Activated naive CD8-positive, alpha-beta T cell treated with anti-CD3 and anti-CD28 coated beads for 36 hours (primary cell): ENCODE results near the gene HTT. TPM values are rescaled to one million over a fixed set of nuclear protein-coding genes. Genes with fewer than 3 reads are reported as not detected.

Experiments
- DNase-seq: peaks from one replicate; pipeline ENCODE4 v3.0.0; 2021
- H3K27ac Mint-ChIP-seq: one replicate; pipeline ENCODE4 v1.8.0; 2022; ENCODE audit warnings: mild to moderate bottlenecking, moderate library complexity, mixed read lengths
- H3K27me3 Mint-ChIP-seq: one replicate; pipeline ENCODE4 v1.8.0; 2022; ENCODE audit warnings: mild to moderate bottlenecking, mixed read lengths
- H3K36me3 Mint-ChIP-seq: one replicate; pipeline ENCODE4 v1.8.0; 2021; ENCODE audit warnings: mild to moderate bottlenecking, mixed read lengths
- H3K4me1 Mint-ChIP-seq: one replicate; pipeline ENCODE4 v1.8.0; 2021; ENCODE audit warnings: mixed read lengths
- H3K4me3 Mint-ChIP-seq: one replicate; pipeline ENCODE4 v1.8.0; 2022; ENCODE audit warnings: mild to moderate bottlenecking, moderate library complexity, mixed read lengths
- H3K9me3 Mint-ChIP-seq: one replicate; pipeline ENCODE4 v1.8.0; 2022; ENCODE audit warnings: mixed read lengths
- total RNA-seq, 2 experiments: library from RNA; stranded (reverse); gene quantifications; one replicate each; pipeline ENCODE4 v1.2.3, GENCODE V29; 2021

The HTT gene
- total RNA-seq, 2 experiments from 2014 or later: 42.9 to 49.4 TPM

GRCh38 chr4:3200423-3201090 is 126.1 kb downstream of the HTT start:
- Mint-ChIP-seq H3K27me3 (no peaks in the 10 kb centered on the region), H3K4me3 (no peak overlapping the region), H3K36me3 (peaks cover 35% of the 10 kb centered on the region), H3K27ac (no peak overlapping the region), H3K9me3 (no peaks in the 10 kb centered on the region), H3K4me1 (peaks cover 49% of the 10 kb centered on the region)
- no peak for DNase-seq

GRCh38 chr4:3201718-3202702 is 127.5 kb downstream of the HTT start:
- Mint-ChIP-seq H3K4me1 (peaks cover 35% of the 10 kb centered on the region), H3K27ac (peak overlapping the region; percentile 83), H3K9me3 (no peaks in the 10 kb centered on the region), H3K27me3 (no peaks in the 10 kb centered on the region), H3K4me3 (no peak overlapping the region), H3K36me3 (peaks cover 30% of the 10 kb centered on the region)
- peak; percentile 67 for DNase-seq

GRCh38 chr4:3202836-3203820 is 128.6 kb downstream of the HTT start:
- Mint-ChIP-seq H3K36me3 (peaks cover 30% of the 10 kb centered on the region), H3K9me3 (no peaks in the 10 kb centered on the region), H3K27ac (peak overlapping the region; percentile 83), H3K4me1 (peaks cover 27% of the 10 kb centered on the region), H3K27me3 (no peaks in the 10 kb centered on the region), H3K4me3 (peak overlapping the region; percentile 22)
- peak; percentile 43 for DNase-seq

GRCh38 chr4:3203971-3204431 is 129.5 kb downstream of the HTT start:
- peaks cover 31% of the 10 kb centered on the region for H3K36me3 Mint-ChIP-seq
- H3K4me1 Mint-ChIP-seq: peaks cover 27% of the 10 kb centered on the region
- no peak overlapping the region for H3K4me3 Mint-ChIP-seq
- H3K9me3 Mint-ChIP-seq: no peaks in the 10 kb centered on the region
- no peak for DNase-seq
- H3K27ac Mint-ChIP-seq: no peak overlapping the region
- no peaks in the 10 kb centered on the region for H3K27me3 Mint-ChIP-seq

GRCh38 chr4:3205995-3206394 is 131.5 kb downstream of the HTT start:
- H3K36me3 Mint-ChIP-seq: peaks cover 29% of the 10 kb centered on the region

GRCh38 chr4:3206439-3207100 is 132.1 kb downstream of the HTT start:
- H3K36me3 Mint-ChIP-seq: peaks cover 27% of the 10 kb centered on the region
- H3K4me3 Mint-ChIP-seq: no peak overlapping the region
- H3K27ac Mint-ChIP-seq: no peak overlapping the region
- H3K9me3 Mint-ChIP-seq: no peaks in the 10 kb centered on the region
- peaks cover 23% of the 10 kb centered on the region for H3K4me1 Mint-ChIP-seq
- no peaks in the 10 kb centered on the region for H3K27me3 Mint-ChIP-seq
- no peak for DNase-seq

More at GRCh38 chr4:3205995-3206394, 131.5 kb downstream of the HTT start:
- Mint-ChIP-seq H3K27me3 (no peaks in the 10 kb centered on the region), H3K4me1 (peaks cover 27% of the 10 kb centered on the region), H3K4me3 (no peak overlapping the region), H3K27ac (no peak overlapping the region), H3K9me3 (no peaks in the 10 kb centered on the region)
- no peak for DNase-seq

- H3K27ac Mint-ChIP-seq: no peak overlapping the region
- H3K36me3 Mint-ChIP-seq: peaks cover 24% of the 10 kb centered on the region
- no peak overlapping the region for H3K4me3 Mint-ChIP-seq
- H3K4me1 Mint-ChIP-seq: peaks cover 12% of the 10 kb centered on the region
- no peaks in the 10 kb centered on the region for H3K27me3 Mint-ChIP-seq
- no peaks in the 10 kb centered on the region for H3K9me3 Mint-ChIP-seq
- DNase-seq: no peak
Observed at GRCh38 chr4:3207531-3208037, 133.1 kb downstream of the HTT start.

GRCh38 chr4:3208826-3209225 is 134.3 kb downstream of the HTT start:
- no peaks in the 10 kb centered on the region for H3K27me3 Mint-ChIP-seq
- no peak overlapping the region for H3K4me3 Mint-ChIP-seq
- peaks cover 2% of the 10 kb centered on the region for H3K4me1 Mint-ChIP-seq
- H3K9me3 Mint-ChIP-seq: no peaks in the 10 kb centered on the region
- H3K36me3 Mint-ChIP-seq: peaks cover 14% of the 10 kb centered on the region
- DNase-seq: no peak
- no peak overlapping the region for H3K27ac Mint-ChIP-seq

- H3K9me3 Mint-ChIP-seq: no peaks in the 10 kb centered on the region
- DNase-seq: no peak
- no peak overlapping the region for H3K4me3 Mint-ChIP-seq
- no peak overlapping the region for H3K27ac Mint-ChIP-seq
- no peaks in the 10 kb centered on the region for H3K27me3 Mint-ChIP-seq
- no peaks in the 10 kb centered on the region for H3K4me1 Mint-ChIP-seq
- H3K36me3 Mint-ChIP-seq: peaks cover 10% of the 10 kb centered on the region
Observed at GRCh38 chr4:3209551-3210325, 135.3 kb downstream of the HTT start.

GRCh38 chr4:3210467-3210866 is 136.0 kb downstream of the HTT start:
- H3K4me3 Mint-ChIP-seq: no peak overlapping the region
- H3K27me3 Mint-ChIP-seq: no peaks in the 10 kb centered on the region

GRCh38 chr4:3211866-3212265 is 137.4 kb downstream of the HTT start:
- Mint-ChIP-seq H3K27me3 (no peaks in the 10 kb centered on the region), H3K36me3 (peaks cover 12% of the 10 kb centered on the region), H3K27ac (no peak overlapping the region), H3K9me3 (no peaks in the 10 kb centered on the region), H3K4me1 (no peaks in the 10 kb centered on the region), H3K4me3 (no peak overlapping the region)
- DNase-seq: no peak

More at GRCh38 chr4:3210467-3210866, 136.0 kb downstream of the HTT start:
- Mint-ChIP-seq H3K36me3 (peaks cover 12% of the 10 kb centered on the region), H3K4me1 (no peaks in the 10 kb centered on the region), H3K27ac (no peak overlapping the region), H3K9me3 (no peaks in the 10 kb centered on the region)
- DNase-seq: no peak

GRCh38 chr4:3212391-3213105 is 138.1 kb downstream of the HTT start:
- no peaks in the 10 kb centered on the region for H3K4me1 Mint-ChIP-seq

GRCh38 chr4:3213106-3213425 is 138.6 kb downstream of the HTT start:
- Mint-ChIP-seq H3K27me3 (no peaks in the 10 kb centered on the region), H3K27ac (no peak overlapping the region), H3K36me3 (peaks cover 6% of the 10 kb centered on the region), H3K4me3 (no peak overlapping the region), H3K4me1 (no peaks in the 10 kb centered on the region), H3K9me3 (no peaks in the 10 kb centered on the region)
- no peak for DNase-seq

More at GRCh38 chr4:3212391-3213105, 138.1 kb downstream of the HTT start:
- no peaks in the 10 kb centered on the region for H3K27me3 Mint-ChIP-seq
- H3K4me3 Mint-ChIP-seq: no peak overlapping the region
- peaks cover 6% of the 10 kb centered on the region for H3K36me3 Mint-ChIP-seq
- DNase-seq: no peak
- H3K27ac Mint-ChIP-seq: no peak overlapping the region
- H3K9me3 Mint-ChIP-seq: no peaks in the 10 kb centered on the region
